ENCODE measurements around the gene PEX5.
"Not testable (repeated sequence)": the region's sequence is repeated elsewhere in the genome, so short reads cannot be mapped to it uniquely, and the experiment has no call there.

The PEX5 gene

GRCh38 chr12:7158781-7159609 lies 30.5 kb upstream of the PEX5 start:
- no peak for DNase-seq (ENCODE audit: extremely low read depth in 1 of 2, low read depth in 1 of 2)

- DNase-seq (ENCODE audit: extremely low read depth in 1 of 2, low read depth in 1 of 2): no peak
These were observed 29.3 kb upstream of the PEX5 start for GRCh38 chr12:7160183-7160582.

GRCh38 chr12:7161327-7161726 lies 28.2 kb upstream of the PEX5 start:
- no peak for DNase-seq (ENCODE audit: extremely low read depth in 1 of 2, low read depth in 1 of 2)

- no peak for DNase-seq (ENCODE audit: extremely low read depth in 1 of 2, low read depth in 1 of 2)
These were observed 27.7 kb upstream of the PEX5 start for GRCh38 chr12:7161811-7162210.

GRCh38 chr12:7162691-7163114 lies 26.8 kb upstream of the PEX5 start:
- DNase-seq (ENCODE audit: extremely low read depth in 1 of 2, low read depth in 1 of 2): no peak

GRCh38 chr12:7169951-7170350 lies 19.5 kb upstream of the PEX5 start:
- DNase-seq (ENCODE audit: extremely low read depth in 1 of 2, low read depth in 1 of 2): no peak

GRCh38 chr12:7171854-7172253 lies 17.6 kb upstream of the PEX5 start:
- DNase-seq (ENCODE audit: extremely low read depth in 1 of 2, low read depth in 1 of 2): no peak

- no peak for DNase-seq (ENCODE audit: extremely low read depth in 1 of 2, low read depth in 1 of 2)
These were observed 14.0 kb upstream of the PEX5 start for GRCh38 chr12:7175493-7175892.

- DNase-seq (ENCODE audit: extremely low read depth in 1 of 2, low read depth in 1 of 2): no peak
These were observed 12.9 kb upstream of the PEX5 start for GRCh38 chr12:7176595-7176994.

- no peak for DNase-seq (ENCODE audit: extremely low read depth in 1 of 2, low read depth in 1 of 2)
These were observed 11.0 kb upstream of the PEX5 start for GRCh38 chr12:7178481-7178880.

GRCh38 chr12:7180685-7181084 lies 8.8 kb upstream of the PEX5 start:
- DNase-seq (ENCODE audit: extremely low read depth in 1 of 2, low read depth in 1 of 2): no peak

GRCh38 chr12:7186058-7186457 lies 3.4 kb upstream of the PEX5 start:
- DNase-seq (ENCODE audit: extremely low read depth in 1 of 2, low read depth in 1 of 2): not testable (repeated sequence)

- peak in 1 of 2 donors; percentile 46 for DNase-seq (ENCODE audit: extremely low read depth in 1 of 2, low read depth in 1 of 2)
These were observed 706 bp upstream of the PEX5 start for GRCh38 chr12:7188562-7189397.

- DNase-seq (ENCODE audit: extremely low read depth in 1 of 2, low read depth in 1 of 2): no peak
These were observed 976 bp downstream of the PEX5 start for GRCh38 chr12:7190268-7191055.

GRCh38 chr12:7193674-7194073 lies 4.2 kb downstream of the PEX5 start:
- DNase-seq (ENCODE audit: extremely low read depth in 1 of 2, low read depth in 1 of 2): no peak

GRCh38 chr12:7197841-7198240 lies 8.4 kb downstream of the PEX5 start:
- DNase-seq (ENCODE audit: extremely low read depth in 1 of 2, low read depth in 1 of 2): no peak

GRCh38 chr12:7203109-7203508 lies 13.6 kb downstream of the PEX5 start:
- DNase-seq (ENCODE audit: extremely low read depth in 1 of 2, low read depth in 1 of 2): no peak

- DNase-seq (ENCODE audit: extremely low read depth in 1 of 2, low read depth in 1 of 2): no peak
These were observed 15.6 kb downstream of the PEX5 start for GRCh38 chr12:7205091-7205490.

GRCh38 chr12:7206691-7207090 lies 17.2 kb downstream of the PEX5 start:
- no peak for DNase-seq (ENCODE audit: extremely low read depth in 1 of 2, low read depth in 1 of 2)

- no peak for DNase-seq (ENCODE audit: extremely low read depth in 1 of 2, low read depth in 1 of 2)
These were observed 18.6 kb downstream of the PEX5 start for GRCh38 chr12:7207866-7208625.
